NCI-H82 (cell line): ENCODE data around the gene SLC25A26.
"Not testable (repeated sequence)": the region's sequence is repeated elsewhere in the genome, so short reads cannot be mapped to it uniquely, and the experiment has no call there.

Source experiments
- DNase-seq: peaks from one replicate; lab custom pipeline; 2025; lab: John Stamatoyannopoulos, UW

Gene SLC25A26

GRCh38 chr3:66411474-66411873 is 190.7 kb downstream of the SLC25A26 start:
- no peak for DNase-seq

- no peak for DNase-seq
Measured at GRCh38 chr3:66411961-66412887, 191.4 kb downstream of the SLC25A26 start.

GRCh38 chr3:66413151-66413751 is 192.4 kb downstream of the SLC25A26 start:
- DNase-seq = no peak

GRCh38 chr3:66414846-66415245 is 194.0 kb downstream of the SLC25A26 start:
- no peak for DNase-seq

GRCh38 chr3:66415867-66416428 is 195.1 kb downstream of the SLC25A26 start:
- DNase-seq = no peak

- DNase-seq = no peak
Measured at GRCh38 chr3:66416556-66417304, 195.9 kb downstream of the SLC25A26 start.

- DNase-seq = no peak
Measured at GRCh38 chr3:66418475-66418931, 197.7 kb downstream of the SLC25A26 start.

- DNase-seq = no peak
Measured at GRCh38 chr3:66419036-66419435, 198.2 kb downstream of the SLC25A26 start.

- not testable (repeated sequence) for DNase-seq
Measured at GRCh38 chr3:66421144-66421543, 200.3 kb downstream of the SLC25A26 start.

GRCh38 chr3:66421893-66422292 is 201.1 kb downstream of the SLC25A26 start:
- DNase-seq = not testable (repeated sequence)

GRCh38 chr3:66423791-66424190 is 203.0 kb downstream of the SLC25A26 start:
- DNase-seq = no peak

- no peak for DNase-seq
Measured at GRCh38 chr3:66425032-66425431, 204.2 kb downstream of the SLC25A26 start.

GRCh38 chr3:66425576-66426114 is 204.8 kb downstream of the SLC25A26 start:
- no peak for DNase-seq

- no peak for DNase-seq
Measured at GRCh38 chr3:66426135-66426534, 205.3 kb downstream of the SLC25A26 start.

- DNase-seq = no peak
Measured at GRCh38 chr3:66427352-66427751, 206.6 kb downstream of the SLC25A26 start.

GRCh38 chr3:66427951-66428474 is 207.2 kb downstream of the SLC25A26 start:
- no peak for DNase-seq
